ENCODE results near the gene COBL.

DNA sequence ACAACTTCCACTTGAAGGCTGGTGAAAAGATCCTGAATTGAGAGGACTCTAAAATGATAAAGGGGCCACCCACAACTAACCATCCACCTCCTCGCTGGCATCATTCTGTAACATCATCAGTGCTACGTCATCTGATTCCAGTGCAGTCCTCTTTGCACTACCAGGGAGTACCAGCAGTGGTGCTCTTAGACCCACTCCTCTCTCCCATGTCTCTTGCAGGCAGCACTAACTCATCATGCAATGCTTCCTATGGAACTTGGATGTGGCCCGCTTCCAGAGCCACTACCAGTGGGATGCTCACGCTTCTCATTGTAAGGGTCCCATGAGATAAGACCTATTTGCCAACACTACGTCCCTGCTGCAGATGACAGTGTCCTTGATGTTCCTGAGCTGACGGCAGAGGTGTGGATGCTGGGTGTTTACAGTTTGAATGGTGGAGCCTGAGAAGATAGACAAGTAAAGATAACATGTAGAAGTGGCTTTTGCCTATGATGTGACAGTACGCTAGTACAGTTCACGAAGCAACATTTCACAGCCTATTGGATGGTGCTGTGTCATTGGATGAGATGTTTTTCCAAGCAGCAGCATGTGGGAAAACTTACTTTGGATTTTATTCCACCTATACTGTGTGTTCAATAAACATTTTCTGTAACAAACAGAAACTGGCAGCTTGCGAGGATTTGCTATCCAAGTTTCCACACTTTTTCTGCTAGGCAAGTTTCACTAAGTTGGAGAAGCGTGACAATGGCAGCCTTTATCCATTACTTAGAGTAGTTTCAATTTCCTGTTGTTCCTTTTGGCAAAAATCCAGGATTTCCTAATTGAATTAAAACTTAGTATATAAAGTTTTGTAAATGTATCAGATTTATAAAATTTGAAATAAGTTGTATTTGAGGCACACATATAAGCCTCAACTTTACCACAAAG, 35.8 kb upstream of the COBL start:
- TF ChIP-seq POLR2A (IDR thresholded peaks at IDR 0.05), result no peak
- no peak for TF ChIP-seq POLR2AphosphoS5 (IDR thresholded peaks at IDR 0.05)
- TF ChIP-seq, protein P1, sequence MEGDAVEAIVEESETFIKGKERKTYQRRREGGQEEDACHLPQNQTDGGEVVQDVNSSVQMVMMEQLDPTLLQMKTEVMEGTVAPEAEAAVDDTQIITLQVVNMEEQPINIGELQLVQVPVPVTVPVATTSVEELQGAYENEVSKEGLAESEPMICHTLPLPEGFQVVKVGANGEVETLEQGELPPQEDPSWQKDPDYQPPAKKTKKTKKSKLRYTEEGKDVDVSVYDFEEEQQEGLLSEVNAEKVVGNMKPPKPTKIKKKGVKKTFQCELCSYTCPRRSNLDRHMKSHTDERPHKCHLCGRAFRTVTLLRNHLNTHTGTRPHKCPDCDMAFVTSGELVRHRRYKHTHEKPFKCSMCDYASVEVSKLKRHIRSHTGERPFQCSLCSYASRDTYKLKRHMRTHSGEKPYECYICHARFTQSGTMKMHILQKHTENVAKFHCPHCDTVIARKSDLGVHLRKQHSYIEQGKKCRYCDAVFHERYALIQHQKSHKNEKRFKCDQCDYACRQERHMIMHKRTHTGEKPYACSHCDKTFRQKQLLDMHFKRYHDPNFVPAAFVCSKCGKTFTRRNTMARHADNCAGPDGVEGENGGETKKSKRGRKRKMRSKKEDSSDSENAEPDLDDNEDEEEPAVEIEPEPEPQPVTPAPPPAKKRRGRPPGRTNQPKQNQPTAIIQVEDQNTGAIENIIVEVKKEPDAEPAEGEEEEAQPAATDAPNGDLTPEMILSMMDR (IDR thresholded peaks at IDR 0.05), result no peak
